ENCODE data around the gene CLDN22.

CLDN22 gene

GRCh38 chr4:183322326-183322725 is 2.2 kb upstream of the CLDN22 start, which contains the start of gene CLDN24:
Gene CLDN24, minus strand, starts transcription at chr4:183322426. Its CDS starts 0 bp downstream, at chr4:183322426.
- Histone ChIP-seq H3K4me1 (ENCODE audit: control insufficient read depth, insufficient read depth, low read length) (no peaks in the 10 kb centered on the region), H3K9me3 (ENCODE audit: control insufficient read depth in 2 of 2, low read length in 2 of 2) (peaks cover 0 to 4% of the 10 kb centered on the region in 2 donors), H3K4me3 (ENCODE audit: low read length in 2 of 2) (no peak within 1 kb of the TSS), H3K36me3 (ENCODE audit: control insufficient read depth in 2 of 2, insufficient read depth in 2 of 2, low read length in 2 of 2) (peaks cover 0 to 2% of the 10 kb centered on the region in 2 donors), H3K27ac (ENCODE audit: low read length) (no peak within 1 kb of the TSS), H3K9ac (ENCODE audit: low read length in 2 of 2) (no peak within 1 kb of the TSS), H3K27me3 (ENCODE audit: control insufficient read depth in 1 of 2, insufficient read depth in 2 of 2, low read length in 2 of 2) (no peaks in the 10 kb centered on the region)

- H3K4me3 ChIP-seq (ENCODE audit: low read length in 2 of 2), result no peak overlapping the region
- H3K36me3 ChIP-seq (ENCODE audit: control insufficient read depth in 2 of 2, insufficient read depth in 2 of 2, low read length in 2 of 2), result no peaks in the 10 kb centered on the region
- no peaks in the 10 kb centered on the region for H3K4me1 ChIP-seq (ENCODE audit: control insufficient read depth, insufficient read depth, low read length)
- no peak overlapping the region for H3K27ac ChIP-seq (ENCODE audit: low read length)
- H3K9me3 ChIP-seq (ENCODE audit: control insufficient read depth in 2 of 2, low read length in 2 of 2), result no peaks in the 10 kb centered on the region
- no peaks in the 10 kb centered on the region for H3K27me3 ChIP-seq (ENCODE audit: control insufficient read depth in 1 of 2, insufficient read depth in 2 of 2, low read length in 2 of 2)
- H3K9ac ChIP-seq (ENCODE audit: low read length in 2 of 2), result no peak overlapping the region
These were observed 1.4 kb upstream of the CLDN22 start for GRCh38 chr4:183321516-183321915.

GRCh38 chr4:183321079-183321478 is 1.0 kb upstream of the CLDN22 start:
- no peaks in the 10 kb centered on the region for H3K36me3 ChIP-seq (ENCODE audit: control insufficient read depth in 2 of 2, insufficient read depth in 2 of 2, low read length in 2 of 2)
- no peaks in the 10 kb centered on the region for H3K4me1 ChIP-seq (ENCODE audit: control insufficient read depth, insufficient read depth, low read length)
- no peaks in the 10 kb centered on the region for H3K9me3 ChIP-seq (ENCODE audit: control insufficient read depth in 2 of 2, low read length in 2 of 2)
- H3K9ac ChIP-seq (ENCODE audit: low read length in 2 of 2), result no peak overlapping the region
- no peak overlapping the region for H3K4me3 ChIP-seq (ENCODE audit: low read length in 2 of 2)
- H3K27me3 ChIP-seq (ENCODE audit: control insufficient read depth in 1 of 2, insufficient read depth in 2 of 2, low read length in 2 of 2), result no peaks in the 10 kb centered on the region
- no peak overlapping the region for H3K27ac ChIP-seq (ENCODE audit: low read length)

GRCh38 chr4:183318656-183319055 is 1.4 kb downstream of the CLDN22 start:
- peaks cover 6 to 14% of the 10 kb centered on the region in 2 donors for H3K36me3 ChIP-seq (ENCODE audit: control insufficient read depth in 2 of 2, insufficient read depth in 2 of 2, low read length in 2 of 2)
- H3K9ac ChIP-seq (ENCODE audit: low read length in 2 of 2), result no peak overlapping the region

GRCh38 chr4:183314806-183315205 is 5.3 kb downstream of the CLDN22 start:
- no peaks in the 10 kb centered on the region for H3K27me3 ChIP-seq (ENCODE audit: control insufficient read depth in 1 of 2, insufficient read depth in 2 of 2, low read length in 2 of 2)
- no peak overlapping the region for H3K9ac ChIP-seq (ENCODE audit: low read length in 2 of 2)
- H3K27ac ChIP-seq (ENCODE audit: low read length), result no peak overlapping the region
- H3K36me3 ChIP-seq (ENCODE audit: control insufficient read depth in 2 of 2, insufficient read depth in 2 of 2, low read length in 2 of 2), result peaks cover 17 to 26% of the 10 kb centered on the region in 2 donors
- no peak overlapping the region for H3K4me3 ChIP-seq (ENCODE audit: low read length in 2 of 2)
- H3K4me1 ChIP-seq (ENCODE audit: control insufficient read depth, insufficient read depth, low read length), result no peaks in the 10 kb centered on the region
- no peaks in the 10 kb centered on the region for H3K9me3 ChIP-seq (ENCODE audit: control insufficient read depth in 2 of 2, low read length in 2 of 2)

More at GRCh38 chr4:183318656-183319055, 1.4 kb downstream of the CLDN22 start:
- Histone ChIP-seq H3K4me1 (ENCODE audit: control insufficient read depth, insufficient read depth, low read length) (no peaks in the 10 kb centered on the region), H3K9me3 (ENCODE audit: control insufficient read depth in 2 of 2, low read length in 2 of 2) (no peaks in the 10 kb centered on the region), H3K27me3 (ENCODE audit: control insufficient read depth in 1 of 2, insufficient read depth in 2 of 2, low read length in 2 of 2) (no peaks in the 10 kb centered on the region), H3K27ac (ENCODE audit: low read length) (no peak overlapping the region), H3K4me3 (ENCODE audit: low read length in 2 of 2) (no peak overlapping the region)

GRCh38 chr4:183314336-183314735 is 5.7 kb downstream of the CLDN22 start:
- H3K9me3 ChIP-seq (ENCODE audit: control insufficient read depth in 2 of 2, low read length in 2 of 2), result no peaks in the 10 kb centered on the region
- H3K36me3 ChIP-seq (ENCODE audit: control insufficient read depth in 2 of 2, insufficient read depth in 2 of 2, low read length in 2 of 2), result peaks cover 17 to 26% of the 10 kb centered on the region in 2 donors
- H3K4me1 ChIP-seq (ENCODE audit: control insufficient read depth, insufficient read depth, low read length), result no peaks in the 10 kb centered on the region
- H3K4me3 ChIP-seq (ENCODE audit: low read length in 2 of 2), result no peak overlapping the region
- H3K9ac ChIP-seq (ENCODE audit: low read length in 2 of 2), result no peak overlapping the region
- H3K27ac ChIP-seq (ENCODE audit: low read length), result no peak overlapping the region
- H3K27me3 ChIP-seq (ENCODE audit: control insufficient read depth in 1 of 2, insufficient read depth in 2 of 2, low read length in 2 of 2), result no peaks in the 10 kb centered on the region

- no peaks in the 10 kb centered on the region for H3K9me3 ChIP-seq (ENCODE audit: control insufficient read depth in 2 of 2, low read length in 2 of 2)
- H3K36me3 ChIP-seq (ENCODE audit: control insufficient read depth in 2 of 2, insufficient read depth in 2 of 2, low read length in 2 of 2), result peaks cover 17 to 26% of the 10 kb centered on the region in 2 donors
- H3K4me1 ChIP-seq (ENCODE audit: control insufficient read depth, insufficient read depth, low read length), result no peaks in the 10 kb centered on the region
- no peak overlapping the region for H3K9ac ChIP-seq (ENCODE audit: low read length in 2 of 2)
- H3K27me3 ChIP-seq (ENCODE audit: control insufficient read depth in 1 of 2, insufficient read depth in 2 of 2, low read length in 2 of 2), result no peaks in the 10 kb centered on the region
- H3K4me3 ChIP-seq (ENCODE audit: low read length in 2 of 2), result no peak overlapping the region
- H3K27ac ChIP-seq (ENCODE audit: low read length), result no peak overlapping the region
These were observed 7.2 kb downstream of the CLDN22 start for GRCh38 chr4:183312841-183313240.

GRCh38 chr4:183306811-183307210 is 13.3 kb downstream of the CLDN22 start:
- H3K9ac ChIP-seq (ENCODE audit: low read length in 2 of 2), result no peak overlapping the region
- H3K36me3 ChIP-seq (ENCODE audit: control insufficient read depth in 2 of 2, insufficient read depth in 2 of 2, low read length in 2 of 2), result peaks cover 8 to 11% of the 10 kb centered on the region in 2 donors
- no peaks in the 10 kb centered on the region for H3K4me1 ChIP-seq (ENCODE audit: control insufficient read depth, insufficient read depth, low read length)
- no peak overlapping the region for H3K27ac ChIP-seq (ENCODE audit: low read length)
- no peaks in the 10 kb centered on the region for H3K27me3 ChIP-seq (ENCODE audit: control insufficient read depth in 1 of 2, insufficient read depth in 2 of 2, low read length in 2 of 2)
- no peaks in the 10 kb centered on the region for H3K9me3 ChIP-seq (ENCODE audit: control insufficient read depth in 2 of 2, low read length in 2 of 2)
- H3K4me3 ChIP-seq (ENCODE audit: low read length in 2 of 2), result no peak overlapping the region

GRCh38 chr4:183304538-183304937 is 15.5 kb downstream of the CLDN22 start:
- Histone ChIP-seq H3K9me3 (ENCODE audit: control insufficient read depth in 2 of 2, low read length in 2 of 2) (no peaks in the 10 kb centered on the region), H3K9ac (ENCODE audit: low read length in 2 of 2) (no peak overlapping the region), H3K27ac (ENCODE audit: low read length) (no peak overlapping the region), H3K4me1 (ENCODE audit: control insufficient read depth, insufficient read depth, low read length) (no peaks in the 10 kb centered on the region), H3K27me3 (ENCODE audit: control insufficient read depth in 1 of 2, insufficient read depth in 2 of 2, low read length in 2 of 2) (no peaks in the 10 kb centered on the region), H3K4me3 (ENCODE audit: low read length in 2 of 2) (no peak overlapping the region), H3K36me3 (ENCODE audit: control insufficient read depth in 2 of 2, insufficient read depth in 2 of 2, low read length in 2 of 2) (peaks cover 8 to 11% of the 10 kb centered on the region in 2 donors)

- H3K36me3 ChIP-seq (ENCODE audit: control insufficient read depth in 2 of 2, insufficient read depth in 2 of 2, low read length in 2 of 2), result peaks cover 8 to 11% of the 10 kb centered on the region in 2 donors
- no peak overlapping the region for H3K9ac ChIP-seq (ENCODE audit: low read length in 2 of 2)
- H3K27me3 ChIP-seq (ENCODE audit: control insufficient read depth in 1 of 2, insufficient read depth in 2 of 2, low read length in 2 of 2), result no peaks in the 10 kb centered on the region
- no peak overlapping the region for H3K27ac ChIP-seq (ENCODE audit: low read length)
- no peak overlapping the region for H3K4me3 ChIP-seq (ENCODE audit: low read length in 2 of 2)
- H3K9me3 ChIP-seq (ENCODE audit: control insufficient read depth in 2 of 2, low read length in 2 of 2), result no peaks in the 10 kb centered on the region
- H3K4me1 ChIP-seq (ENCODE audit: control insufficient read depth, insufficient read depth, low read length), result no peaks in the 10 kb centered on the region
These were observed 16.0 kb downstream of the CLDN22 start for GRCh38 chr4:183304067-183304466.

- Histone ChIP-seq H3K27me3 (ENCODE audit: control insufficient read depth in 1 of 2, insufficient read depth in 2 of 2, low read length in 2 of 2) (no peaks in the 10 kb centered on the region), H3K9me3 (ENCODE audit: control insufficient read depth in 2 of 2, low read length in 2 of 2) (no peaks in the 10 kb centered on the region), H3K4me1 (ENCODE audit: control insufficient read depth, insufficient read depth, low read length) (no peaks in the 10 kb centered on the region), H3K27ac (ENCODE audit: low read length) (no peak overlapping the region), H3K36me3 (ENCODE audit: control insufficient read depth in 2 of 2, insufficient read depth in 2 of 2, low read length in 2 of 2) (peaks cover 8 to 11% of the 10 kb centered on the region in 2 donors), H3K9ac (ENCODE audit: low read length in 2 of 2) (no peak overlapping the region), H3K4me3 (ENCODE audit: low read length in 2 of 2) (no peak overlapping the region)
These were observed 16.8 kb downstream of the CLDN22 start for GRCh38 chr4:183303301-183303700.

All from stomach smooth muscle (tissue), 2 donors.